ENCODE data around the gene CPLX3.

- no peak for TF ChIP-seq YY1 (IDR thresholded peaks at IDR 0.05; ENCODE audit: insufficient read depth, insufficient read length)
- no peak for TF ChIP-seq ZNF274 (IDR thresholded peaks at IDR 0.05; ENCODE audit: low read depth, low read length)
Observed at GRCh38 chr15:74830868-74831267, 4.4 kb downstream of the CPLX3 start.

Measured in NT2/D1 (cell line).